ENCODE measurements around the gene SLC6A17.

GRCh38 chr1:110161849-110162248, 11.6 kb downstream of the SLC6A17 start:
- TF ChIP-seq POLR2A (IDR thresholded peaks at IDR 0.05; ENCODE audit: low read depth, low read length) (no peak), CTCF (IDR thresholded peaks at IDR 0.05; ENCODE audit: extremely low read depth in 1 of 2, insufficient read depth in 1 of 2, low read depth in 1 of 2, low read length in 2 of 2) (no peak), EZH2 (IDR thresholded peaks at IDR 0.05; ENCODE audit: borderline replicate concordance, low read depth, low read length, severe bottlenecking) (no peak), GATA2 (IDR thresholded peaks at IDR 0.05; ENCODE audit: insufficient read depth, insufficient read length, low read depth, low read length) (no peak), JUN (IDR thresholded peaks at IDR 0.05; ENCODE audit: borderline replicate concordance, insufficient read depth, insufficient read length, low read depth) (no peak), POLR2AphosphoS5 (IDR thresholded peaks at IDR 0.05; ENCODE audit: insufficient read depth, low read depth, low read length) (no peak), MYC (IDR thresholded peaks at IDR 0.05; ENCODE audit: low read depth, low read length) (no peak), FOS (IDR thresholded peaks at IDR 0.05; ENCODE audit: borderline replicate concordance, insufficient read depth, low read length) (no peak)
